WTC11 (cell line): ENCODE measurements around the gene FUBP3. TPM values are rescaled to one million over a fixed set of nuclear protein-coding genes. Genes with fewer than 3 reads are reported as not detected.

ENCODE experiments used
- ATAC-seq: fragments of 200-7000 bp; cut with Tn5 transposase; 2 replicates; pipeline ENCODE4 v1.10.0; 2021; ENCODE audit warnings: mild to moderate bottlenecking, moderate library complexity
- CTCF ChIA-PET: fragments of 300-600 bp; sonication (Branson Sonifier 250); formaldehyde crosslinking; loops from one replicate; lab custom pipeline; 2021; ENCODE audit warnings: antibody characterized with exemption; lab: Charles Lee
- POLR2A ChIA-PET: fragments of 350-600 bp; sonication (Branson Sonifier 250); formaldehyde crosslinking; loops from one replicate; lab custom pipeline; 2021; ENCODE audit warnings: antibody characterized with exemption; lab: Charles Lee
- DNase-seq: peaks from one replicate; pipeline ENCODE4 v3.0.0; 2021; ENCODE audit warnings: low spot score
- H3K27ac Mint-ChIP-seq: 2 replicates; pipeline ENCODE4 v1.8.0; 2021; ENCODE audit warnings: mixed read lengths
- H3K27me3 Mint-ChIP-seq: 2 replicates; pipeline ENCODE4 v1.8.0; 2021; ENCODE audit warnings: low read depth, mild to moderate bottlenecking, moderate library complexity, mixed read lengths
- H3K36me3 Mint-ChIP-seq: 2 replicates; pipeline ENCODE4 v1.8.0; 2021; ENCODE audit warnings: mixed read lengths
- H3K4me1 Mint-ChIP-seq: 2 replicates; pipeline ENCODE4 v1.8.0; 2022; ENCODE audit warnings: mixed read lengths
- H3K4me3 Mint-ChIP-seq: 2 replicates; pipeline ENCODE4 v1.8.0; 2021; ENCODE audit warnings: mild to moderate bottlenecking, moderate library complexity, mixed read lengths
- H3K9me3 Mint-ChIP-seq: 2 replicates; pipeline ENCODE4 v1.8.0; 2021; ENCODE audit warnings: mixed read lengths
- ATF1 ChIP-seq: sonication (generic); formaldehyde crosslinking; IDR thresholded peaks from 2 replicates; pipeline ENCODE4 v1.8.1; 2023; ENCODE audit warnings: mild to moderate bottlenecking, moderate library complexity, missing genetic modification reagents
- CREB1 ChIP-seq: sonication (generic); formaldehyde crosslinking; IDR thresholded peaks from 2 replicates; pipeline ENCODE4 v1.8.0; 2023; ENCODE audit warnings: mild to moderate bottlenecking, missing genetic modification reagents
- GRHL2 ChIP-seq: fragments of 250-450 bp; sonication (Bioruptor Pico); IDR thresholded peaks from 2 replicates; pipeline ENCODE4 v1.8.0; 2022; ENCODE audit warnings: mild to moderate bottlenecking, moderate library complexity; ENCODE audit not compliant: insufficient replicate concordance, severe bottlenecking
- HMGA2 ChIP-seq: fragments of 250-450 bp; sonication (Bioruptor Pico); IDR thresholded peaks from 2 replicates; pipeline ENCODE4 v1.4.0; 2021; ENCODE audit warnings: mild to moderate bottlenecking, moderate library complexity
- IRF1 ChIP-seq: sonication (generic); formaldehyde crosslinking; IDR thresholded peaks from 2 replicates; pipeline ENCODE4 v1.8.0; 2023; ENCODE audit warnings: missing genetic modification reagents
- MAX ChIP-seq: sonication (generic); formaldehyde crosslinking; IDR thresholded peaks from 2 replicates; pipeline ENCODE4 v1.8.0; 2022; ENCODE audit warnings: mild to moderate bottlenecking, missing genetic modification reagents
- NR3C1 ChIP-seq: sonication (generic); formaldehyde crosslinking; conservative IDR thresholded peaks from 2 replicates; pipeline ENCODE4 v1.8.1; 2023; ENCODE audit warnings: low read depth, mild to moderate bottlenecking, missing genetic modification reagents
- PRRX2 ChIP-seq: fragments of 250-450 bp; sonication (Bioruptor Pico); IDR thresholded peaks from 2 replicates; pipeline ENCODE4 v1.8.0; 2021; ENCODE audit warnings: mild to moderate bottlenecking
- SOX15 ChIP-seq: fragments of 250-450 bp; sonication (Bioruptor Pico); IDR thresholded peaks from 2 replicates; pipeline ENCODE4 v1.9.0; 2021; ENCODE audit warnings: mild to moderate bottlenecking
- TEAD1 ChIP-seq: sonication (generic); formaldehyde crosslinking; IDR thresholded peaks from 2 replicates; pipeline ENCODE4 v1.8.0; 2022; ENCODE audit warnings: mild to moderate bottlenecking, missing genetic modification reagents
- USF2 ChIP-seq: sonication (generic); formaldehyde crosslinking; IDR thresholded peaks from 2 replicates; pipeline ENCODE4 v1.8.1; 2023; ENCODE audit warnings: mild to moderate bottlenecking, missing genetic modification reagents, moderate library complexity
- ZBTB21 ChIP-seq: sonication (generic); formaldehyde crosslinking; IDR thresholded peaks from 2 replicates; pipeline ENCODE4 v1.8.1; 2023; ENCODE audit warnings: mild to moderate bottlenecking, missing genetic modification reagents, borderline replicate concordance
- ZNF219 ChIP-seq: sonication (generic); formaldehyde crosslinking; IDR thresholded peaks from 2 replicates; pipeline ENCODE4 v1.8.0; 2023; ENCODE audit warnings: missing genetic modification reagents, mild to moderate bottlenecking, borderline replicate concordance
- total RNA-seq: library from RNA; stranded (reverse); gene quantifications from 3 replicates; pipeline ENCODE4 v1.2.3, GENCODE V29; 2021
- TF ChIP-seq, protein P1 (sequence below): sonication (generic); formaldehyde crosslinking; IDR thresholded peaks from 2 replicates; pipeline ENCODE4 v1.8.0; 2023; ENCODE audit warnings: mild to moderate bottlenecking, missing genetic modification reagents
- TF ChIP-seq, protein P2 (sequence below): fragments of 250-450 bp; sonication (Bioruptor Pico); IDR thresholded peaks from 2 replicates; pipeline ENCODE4 v1.9.0; 2021; ENCODE audit warnings: mild to moderate bottlenecking
- TF ChIP-seq, protein P3 (sequence below): fragments of 250-450 bp; sonication (Bioruptor Pico); IDR thresholded peaks from 2 replicates; pipeline ENCODE4 v1.9.0; 2021; ENCODE audit warnings: mild to moderate bottlenecking
- TF ChIP-seq, protein P4 (sequence below): sonication (generic); formaldehyde crosslinking; IDR thresholded peaks from 2 replicates; pipeline ENCODE4 v1.8.1; 2023; ENCODE audit warnings: mild to moderate bottlenecking, missing genetic modification reagents, moderate library complexity

The FUBP3 gene
- total RNA-seq, 1 experiment from 2014 or later: 83.0 TPM

DNA sequence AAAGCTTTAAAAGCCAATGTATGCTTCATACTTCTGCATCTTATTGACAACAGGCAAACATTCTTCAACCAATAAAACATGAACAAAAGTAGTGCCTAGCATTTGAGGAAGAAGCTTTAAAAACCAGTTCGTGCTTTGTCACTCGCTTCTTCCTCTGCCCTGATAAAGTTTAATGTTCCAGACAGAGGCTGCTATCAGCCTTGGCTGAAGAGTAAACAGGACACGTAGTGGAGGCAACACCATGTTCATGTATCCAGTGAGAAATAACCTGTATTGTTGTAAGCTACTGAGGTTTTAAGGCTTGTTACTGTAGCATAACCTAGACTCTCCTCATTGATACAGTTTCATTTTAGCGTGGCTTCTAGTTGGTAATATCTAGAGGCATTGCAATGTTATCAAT, 3.2 kb upstream of the FUBP3 start (continued):
- no peak for TF ChIP-seq MAX
- no peak for TF ChIP-seq HMGA2 (CRISPR knock-in tag)
- TF ChIP-seq ATF1: no peak
- no peak for TF ChIP-seq USF2 (CRISPR knock-in tag)

GRCh38 chr9:130579738-130580463, 524 bp downstream of the FUBP3 start:
- DNase-seq (no peak), ATAC-seq (peak; percentile 13)
- Mint-ChIP-seq H3K9me3 (no peaks in the 10 kb centered on the region), H3K27me3 (peaks cover 3% of the 10 kb centered on the region; the same call in 1 of the 2 replicates), H3K27ac (peak overlapping the region; percentile 75), H3K4me1 (peaks cover 16% of the 10 kb centered on the region), H3K4me3 (peak overlapping the region; percentile 84), H3K36me3 (no peaks in the 10 kb centered on the region; the same call in 1 of the 2 replicates)
- POLR2A ChIA-PET: no interaction called here
- TF ChIP-seq, protein P1, sequence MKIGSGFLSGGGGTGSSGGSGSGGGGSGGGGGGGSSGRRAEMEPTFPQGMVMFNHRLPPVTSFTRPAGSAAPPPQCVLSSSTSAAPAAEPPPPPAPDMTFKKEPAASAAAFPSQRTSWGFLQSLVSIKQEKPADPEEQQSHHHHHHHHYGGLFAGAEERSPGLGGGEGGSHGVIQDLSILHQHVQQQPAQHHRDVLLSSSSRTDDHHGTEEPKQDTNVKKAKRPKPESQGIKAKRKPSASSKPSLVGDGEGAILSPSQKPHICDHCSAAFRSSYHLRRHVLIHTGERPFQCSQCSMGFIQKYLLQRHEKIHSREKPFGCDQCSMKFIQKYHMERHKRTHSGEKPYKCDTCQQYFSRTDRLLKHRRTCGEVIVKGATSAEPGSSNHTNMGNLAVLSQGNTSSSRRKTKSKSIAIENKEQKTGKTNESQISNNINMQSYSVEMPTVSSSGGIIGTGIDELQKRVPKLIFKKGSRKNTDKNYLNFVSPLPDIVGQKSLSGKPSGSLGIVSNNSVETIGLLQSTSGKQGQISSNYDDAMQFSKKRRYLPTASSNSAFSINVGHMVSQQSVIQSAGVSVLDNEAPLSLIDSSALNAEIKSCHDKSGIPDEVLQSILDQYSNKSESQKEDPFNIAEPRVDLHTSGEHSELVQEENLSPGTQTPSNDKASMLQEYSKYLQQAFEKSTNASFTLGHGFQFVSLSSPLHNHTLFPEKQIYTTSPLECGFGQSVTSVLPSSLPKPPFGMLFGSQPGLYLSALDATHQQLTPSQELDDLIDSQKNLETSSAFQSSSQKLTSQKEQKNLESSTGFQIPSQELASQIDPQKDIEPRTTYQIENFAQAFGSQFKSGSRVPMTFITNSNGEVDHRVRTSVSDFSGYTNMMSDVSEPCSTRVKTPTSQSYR (CRISPR knock-in tag): no peak
- TF ChIP-seq TEAD1: 0 out of 2 replicates have a peak, but pooled peaks have one; percentile 7
- CTCF ChIA-PET: interaction anchor here (0.5 to 1.4 kb wide), 4 partner anchors 37 to 465 kb away, joined by 3 to 5 read pairs (median 4); no protein-coding TSS in a partner anchor

DNA sequence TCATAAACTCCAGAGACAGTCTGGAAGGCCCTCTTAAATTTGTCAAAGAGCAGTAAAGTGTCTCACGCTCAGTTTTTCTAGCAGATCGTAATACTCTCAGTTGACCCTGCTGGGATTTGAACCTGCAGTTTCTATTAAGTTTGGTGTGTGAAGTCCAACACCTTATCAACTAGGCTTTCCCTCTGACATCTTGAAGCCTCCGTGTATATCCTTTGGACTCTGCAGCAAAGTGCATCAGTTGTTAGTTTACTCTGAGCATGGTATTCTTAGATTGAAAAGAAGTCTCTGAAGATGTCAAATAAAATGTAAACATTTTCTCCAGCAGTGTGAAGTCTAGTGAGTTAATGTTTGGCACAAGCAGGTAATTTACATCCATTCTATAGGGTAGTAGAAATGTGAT, 2.4 kb downstream of the FUBP3 start:
- ATAC-seq: no peak
- H3K4me1 Mint-ChIP-seq: peaks cover 16% of the 10 kb centered on the region
- CTCF ChIA-PET: no interaction called here
- TF ChIP-seq, protein P2, sequence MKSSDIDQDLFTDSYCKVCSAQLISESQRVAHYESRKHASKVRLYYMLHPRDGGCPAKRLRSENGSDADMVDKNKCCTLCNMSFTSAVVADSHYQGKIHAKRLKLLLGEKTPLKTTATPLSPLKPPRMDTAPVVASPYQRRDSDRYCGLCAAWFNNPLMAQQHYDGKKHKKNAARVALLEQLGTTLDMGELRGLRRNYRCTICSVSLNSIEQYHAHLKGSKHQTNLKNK (CRISPR knock-in tag): no peak
- no peak for TF ChIP-seq IRF1 (CRISPR knock-in tag)
- TF ChIP-seq, protein P3, sequence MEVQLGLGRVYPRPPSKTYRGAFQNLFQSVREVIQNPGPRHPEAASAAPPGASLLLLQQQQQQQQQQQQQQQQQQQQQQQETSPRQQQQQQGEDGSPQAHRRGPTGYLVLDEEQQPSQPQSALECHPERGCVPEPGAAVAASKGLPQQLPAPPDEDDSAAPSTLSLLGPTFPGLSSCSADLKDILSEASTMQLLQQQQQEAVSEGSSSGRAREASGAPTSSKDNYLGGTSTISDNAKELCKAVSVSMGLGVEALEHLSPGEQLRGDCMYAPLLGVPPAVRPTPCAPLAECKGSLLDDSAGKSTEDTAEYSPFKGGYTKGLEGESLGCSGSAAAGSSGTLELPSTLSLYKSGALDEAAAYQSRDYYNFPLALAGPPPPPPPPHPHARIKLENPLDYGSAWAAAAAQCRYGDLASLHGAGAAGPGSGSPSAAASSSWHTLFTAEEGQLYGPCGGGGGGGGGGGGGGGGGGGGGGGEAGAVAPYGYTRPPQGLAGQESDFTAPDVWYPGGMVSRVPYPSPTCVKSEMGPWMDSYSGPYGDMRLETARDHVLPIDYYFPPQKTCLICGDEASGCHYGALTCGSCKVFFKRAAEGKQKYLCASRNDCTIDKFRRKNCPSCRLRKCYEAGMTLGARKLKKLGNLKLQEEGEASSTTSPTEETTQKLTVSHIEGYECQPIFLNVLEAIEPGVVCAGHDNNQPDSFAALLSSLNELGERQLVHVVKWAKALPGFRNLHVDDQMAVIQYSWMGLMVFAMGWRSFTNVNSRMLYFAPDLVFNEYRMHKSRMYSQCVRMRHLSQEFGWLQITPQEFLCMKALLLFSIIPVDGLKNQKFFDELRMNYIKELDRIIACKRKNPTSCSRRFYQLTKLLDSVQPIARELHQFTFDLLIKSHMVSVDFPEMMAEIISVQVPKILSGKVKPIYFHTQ: no peak
- no peak overlapping the region for H3K27ac Mint-ChIP-seq
- H3K4me3 Mint-ChIP-seq: no peak overlapping the region
- H3K9me3 Mint-ChIP-seq: no peaks in the 10 kb centered on the region
- POLR2A ChIA-PET: no interaction called here
- peaks cover 3% of the 10 kb centered on the region; the same call in 1 of the 2 replicates for H3K27me3 Mint-ChIP-seq
- no peak for DNase-seq
- no peaks in the 10 kb centered on the region; the same call in 1 of the 2 replicates for H3K36me3 Mint-ChIP-seq

GRCh38 chr9:130583271-130583670, 3.9 kb downstream of the FUBP3 start:
- H3K4me1 Mint-ChIP-seq: peaks cover 16% of the 10 kb centered on the region
- DNase-seq (no peak), ATAC-seq (no peak)
- ChIA-PET POLR2A (no interaction called here), CTCF (no interaction called here)
- no peaks in the 10 kb centered on the region for H3K27me3 Mint-ChIP-seq
- no peak overlapping the region for H3K4me3 Mint-ChIP-seq
- no peaks in the 10 kb centered on the region for H3K9me3 Mint-ChIP-seq
- H3K27ac Mint-ChIP-seq: no peak overlapping the region
- H3K36me3 Mint-ChIP-seq: no peaks in the 10 kb centered on the region; the same call in 1 of the 2 replicates
- TF ChIP-seq, protein P4, sequence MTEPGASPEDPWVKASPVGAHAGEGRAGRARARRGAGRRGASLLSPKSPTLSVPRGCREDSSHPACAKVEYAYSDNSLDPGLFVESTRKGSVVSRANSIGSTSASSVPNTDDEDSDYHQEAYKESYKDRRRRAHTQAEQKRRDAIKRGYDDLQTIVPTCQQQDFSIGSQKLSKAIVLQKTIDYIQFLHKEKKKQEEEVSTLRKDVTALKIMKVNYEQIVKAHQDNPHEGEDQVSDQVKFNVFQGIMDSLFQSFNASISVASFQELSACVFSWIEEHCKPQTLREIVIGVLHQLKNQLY (CRISPR knock-in tag): no peak
- TF ChIP-seq ZNF219 (CRISPR knock-in tag) (no peak), NR3C1 (no peak), SOX15 (no peak), PRRX2 (no peak), GRHL2 (no peak), CREB1 (no peak), ZBTB21 (CRISPR knock-in tag) (no peak)
- TF ChIP-seq, protein P2 (CRISPR knock-in tag): no peak
